OCI-LY7 (cell line): Measurements from ENCODE around the gene SRGAP2. TPM values are rescaled to one million over a fixed set of nuclear protein-coding genes. Genes with fewer than 3 reads are reported as not detected.
"Not testable (repeated sequence)": the region's sequence is repeated elsewhere in the genome, so short reads cannot be mapped to it uniquely, and the experiment has no call there.

Experiments used
- BruUV-seq: library from RNA; stranded (reverse); fragments of 400-500 nt; replicated peaks from 2 replicates; lab custom pipeline; 2021; lab: Mats Ljungman, UMichigan
- CTCF ChIA-PET: fragments of 300-600 bp; sonication (Branson Sonifier 250); formaldehyde crosslinking; loops from one replicate; lab custom pipeline; 2022; ENCODE audit warnings: antibody characterized with exemption; ENCODE audit not compliant: unreplicated experiment; lab: Charles Lee
- POLR2A ChIA-PET: fragments of 300-600 bp; sonication (Branson Sonifier 250); formaldehyde crosslinking; loops from one replicate; lab custom pipeline; 2022; ENCODE audit warnings: antibody characterized with exemption; lab: Charles Lee
- DNase-seq: peaks from one replicate; pipeline ENCODE4 v3.0.0-alpha.2; 2015; ENCODE audit warnings: low spot score
- H2AFZ ChIP-seq: fragments of 200-600 bp; sonication (generic), shearing (Covaris generic); 2 replicates; pipeline ENCODE4 v1.6.1; 2014; ENCODE audit warnings: mild to moderate bottlenecking, antibody characterized with exemption, low read length, moderate library complexity
- H3K27ac ChIP-seq: fragments of 200-600 bp; sonication (generic); 2 replicates; pipeline ENCODE4 v1.5.1; 2014; ENCODE audit warnings: mixed run types, low read depth, mild to moderate bottlenecking, moderate library complexity, low read length, inconsistent platforms; ENCODE audit not compliant: poor library complexity, severe bottlenecking
- H3K36me3 ChIP-seq: fragments of 200-600 bp; sonication (generic); 2 replicates; pipeline ENCODE4 v1.6.1; 2014; ENCODE audit warnings: mild to moderate bottlenecking, antibody characterized with exemption, low read length, moderate library complexity, mixed read lengths; ENCODE audit not compliant: insufficient read depth
- H3K4me1 ChIP-seq: fragments of 200-600 bp; sonication (generic); 2 replicates; pipeline ENCODE4 v1.5.1; 2014; ENCODE audit warnings: mild to moderate bottlenecking, low read length; ENCODE audit not compliant: insufficient read depth, poor library complexity, severe bottlenecking
- H3K4me2 ChIP-seq: fragments of 200-600 bp; sonication (generic); 2 replicates; pipeline ENCODE4 v1.6.1; 2014; ENCODE audit warnings: mild to moderate bottlenecking, low read length
- H3K4me3 ChIP-seq: fragments of 200-600 bp; sonication (generic); 2 replicates; pipeline ENCODE4 v1.5.1; 2014; ENCODE audit warnings: mild to moderate bottlenecking, low read depth, low read length; ENCODE audit not compliant: poor library complexity, severe bottlenecking
- H3K79me2 ChIP-seq: fragments of 200-600 bp; sonication (generic); 2 replicates; pipeline ENCODE4 v1.6.1; 2016; ENCODE audit warnings: low read depth, mild to moderate bottlenecking, low read length, moderate library complexity, mixed read lengths; ENCODE audit not compliant: insufficient read depth
- H3K9me2 ChIP-seq: fragments of 200-600 bp; sonication (generic); 2 replicates; pipeline ENCODE4 v1.6.1; 2016; ENCODE audit warnings: mild to moderate bottlenecking, low read length, mixed read lengths; ENCODE audit not compliant: insufficient read depth
- H3K9me3 ChIP-seq: fragments of 200-600 bp; sonication (generic); 2 replicates; pipeline ENCODE4 v1.6.1; 2014; ENCODE audit warnings: mild to moderate bottlenecking, mixed run types, low read length, mixed read lengths
- H4K20me1 ChIP-seq: fragments of 200-600 bp; sonication (generic); 2 replicates; pipeline ENCODE4 v1.6.1; 2014; ENCODE audit warnings: mild to moderate bottlenecking, antibody characterized with exemption, low read length, moderate library complexity, mixed read lengths; ENCODE audit not compliant: insufficient read depth
- intact Hi-C: fragments of 100-400 bp; cut with micrococcal nuclease; formaldehyde crosslinking; loops from one replicate; pipeline ENCODE4 v1.10.0; 2022; ENCODE audit not compliant: unreplicated experiment
- total RNA-seq, 2 experiments: library from RNA; depleted of rRNA in 1 of 2; stranded (reverse); fragments of >200 nt in 1 of 2; shearing (Covaris generic) in 1 of 2; gene quantifications; 2 replicates each; pipeline ENCODE4 v1.2.3, GENCODE V29; 2014 to 2022

SRGAP2 gene
- total RNA-seq, 2 experiments from 2014 or later, result 58.3 to 82.5 TPM

DNA sequence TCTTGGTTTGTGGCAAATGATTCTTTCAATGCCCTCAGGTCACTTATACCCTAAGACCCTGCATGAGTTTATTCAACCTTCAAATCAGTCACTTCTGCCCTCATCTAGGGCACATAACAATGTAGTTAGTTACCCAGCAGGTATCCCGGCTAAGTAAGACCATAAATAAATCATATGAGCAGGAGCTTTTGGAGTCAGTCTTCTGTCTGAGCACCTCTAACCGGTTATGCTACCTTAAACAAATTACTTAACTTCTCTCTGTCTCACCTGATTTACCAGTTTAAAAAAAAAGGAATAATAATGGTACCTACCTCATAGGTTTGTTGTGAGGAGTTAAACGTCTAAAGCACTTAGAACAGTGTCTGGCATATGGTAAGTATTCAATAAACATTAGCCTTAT is 17.6 kb upstream of the SRGAP2 start:
- H3K4me2 ChIP-seq, intact Hi-C loops, DNase-seq, H3K36me3 ChIP-seq, H3K9me3 ChIP-seq, H3K4me1 ChIP-seq, BruUV-seq, H4K20me1 ChIP-seq, H3K79me2 ChIP-seq, H2AFZ ChIP-seq, H3K9me2 ChIP-seq, POLR2A ChIA-PET, CTCF ChIA-PET, H3K27ac ChIP-seq, H3K4me3 ChIP-seq: not testable (repeated sequence)

DNA sequence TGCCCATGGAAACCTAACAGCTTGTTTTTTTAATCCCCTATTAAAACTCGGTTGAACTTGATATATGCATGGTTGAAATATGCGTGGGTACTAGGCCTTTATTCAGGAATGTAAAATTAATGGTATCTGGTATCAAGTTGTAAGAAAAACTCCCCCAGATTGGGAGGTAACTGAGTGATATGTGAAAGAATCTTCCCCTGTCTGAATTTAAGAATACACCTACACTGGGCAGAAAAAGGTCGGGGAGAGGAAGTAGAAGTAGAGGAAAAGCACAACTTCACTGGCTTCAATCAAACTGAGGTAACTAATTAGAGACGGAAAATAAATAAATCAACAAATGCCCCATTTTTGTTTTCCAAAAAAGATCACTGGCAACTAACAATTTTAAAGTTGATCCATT is 16.5 kb upstream of the SRGAP2 start:
- H3K79me2 ChIP-seq, H3K9me2 ChIP-seq, H3K9me3 ChIP-seq, H4K20me1 ChIP-seq, H3K4me3 ChIP-seq, H3K27ac ChIP-seq, CTCF ChIA-PET, H3K4me1 ChIP-seq, POLR2A ChIA-PET, DNase-seq, H3K36me3 ChIP-seq, H3K4me2 ChIP-seq, intact Hi-C loops, H2AFZ ChIP-seq: not testable (repeated sequence)
- TSS peak; percentile 78 for BruUV-seq

DNA sequence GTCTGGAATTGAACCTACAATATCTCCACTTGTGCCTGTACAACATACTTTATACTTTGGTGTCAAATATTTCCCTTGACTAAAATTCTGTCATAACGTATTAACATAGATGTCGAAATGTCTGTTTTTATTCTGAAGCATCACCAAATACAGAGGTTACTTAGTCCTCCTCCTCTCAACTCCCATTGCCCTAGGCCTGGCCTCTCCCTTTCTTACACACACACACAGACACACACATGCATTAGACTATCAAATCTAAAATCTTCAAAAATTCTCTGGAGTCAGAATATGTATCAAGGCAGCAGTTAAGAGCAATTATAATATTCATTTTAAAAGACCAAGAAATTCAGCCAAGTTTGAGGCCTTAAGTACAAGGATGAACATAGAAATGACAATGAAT is 8.2 kb upstream of the SRGAP2 start:
- H3K9me2 ChIP-seq, CTCF ChIA-PET, H3K9me3 ChIP-seq, H3K4me2 ChIP-seq, H3K4me1 ChIP-seq, H2AFZ ChIP-seq, DNase-seq, H3K4me3 ChIP-seq, H4K20me1 ChIP-seq, H3K27ac ChIP-seq, H3K36me3 ChIP-seq, intact Hi-C loops, H3K79me2 ChIP-seq, POLR2A ChIA-PET: not testable (repeated sequence)
- BruUV-seq, result TSS peak; percentile 57

DNA sequence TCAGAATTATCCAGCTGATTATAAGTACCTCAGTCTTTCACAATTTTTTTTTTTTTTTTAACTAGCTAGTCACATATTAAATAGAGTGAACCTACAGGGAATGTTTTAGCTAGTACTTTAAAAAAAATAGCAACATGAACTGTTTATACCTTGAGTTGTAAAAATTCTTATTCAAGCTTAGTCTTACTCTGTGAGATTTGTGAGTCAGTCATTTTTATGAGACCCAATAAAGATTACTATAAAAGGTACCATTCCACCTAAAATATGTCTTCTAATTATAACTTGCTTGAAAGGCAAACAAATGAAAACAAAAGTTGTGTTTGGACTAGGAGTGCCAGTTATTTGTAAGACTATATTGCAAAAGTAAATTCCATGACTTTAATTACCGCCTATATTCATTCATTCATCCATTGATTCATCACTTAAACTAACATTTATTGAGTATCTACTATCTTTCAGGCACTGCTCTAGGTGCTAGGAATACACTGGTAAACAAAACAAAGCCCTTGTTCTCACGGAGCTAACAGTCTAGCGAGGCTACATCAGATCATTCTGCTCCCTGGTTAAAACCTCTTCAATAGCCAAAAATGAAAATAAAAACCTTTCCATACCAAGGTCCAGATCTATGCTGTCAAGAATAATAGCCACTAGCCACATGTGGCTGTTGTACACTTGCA is 6.5 kb upstream of the SRGAP2 start:
- H3K4me3 ChIP-seq, POLR2A ChIA-PET, H3K4me2 ChIP-seq, BruUV-seq, H3K79me2 ChIP-seq, H3K9me2 ChIP-seq, H3K4me1 ChIP-seq, H3K9me3 ChIP-seq, DNase-seq, H3K36me3 ChIP-seq, CTCF ChIA-PET, intact Hi-C loops, H2AFZ ChIP-seq, H4K20me1 ChIP-seq, H3K27ac ChIP-seq: not testable (repeated sequence)

DNA sequence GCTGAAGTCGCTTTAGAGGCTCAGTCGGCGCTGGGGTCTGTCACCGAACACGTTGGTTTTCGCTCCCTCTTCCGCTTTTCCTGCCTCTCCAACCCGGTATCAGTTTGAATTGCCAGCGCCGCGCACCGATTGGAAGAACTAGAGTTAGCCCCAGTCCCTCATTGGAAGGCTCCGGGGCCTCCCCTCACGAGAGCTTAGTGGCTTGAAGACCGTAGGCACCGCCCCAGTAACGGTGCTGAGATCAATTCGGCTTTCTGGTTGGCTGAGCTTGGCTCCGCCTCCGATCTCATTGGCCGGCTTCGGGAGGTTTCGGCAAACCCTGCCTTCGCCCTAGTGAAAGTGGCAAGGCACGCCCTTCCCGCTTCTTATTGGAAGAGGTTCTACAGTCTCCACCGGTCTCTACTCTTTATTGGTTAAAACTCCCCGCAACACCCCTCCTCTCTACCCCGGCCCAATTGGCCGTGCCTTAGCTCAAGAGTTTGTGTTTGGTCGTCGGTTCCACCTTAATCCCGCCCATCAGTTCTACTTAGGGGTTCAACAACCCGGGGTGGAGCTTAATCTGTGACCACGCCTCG is 465 bp upstream of the SRGAP2 start, which contains the start of gene FAM72A:
FAM72A (minus strand) TSS at position 51 of the 575 bp plus-strand sequence. CDS start 814 bp downstream, outside the sequence.
- peak; percentile 99 for DNase-seq
- Histone ChIP-seq H3K4me3 (peak within 1 kb of the TSS; percentile 71), H3K4me2 (peak within 1 kb of the TSS; percentile 32; the same call in 1 of the 2 replicates)
- H3K4me1 ChIP-seq, H3K9me3 ChIP-seq, H4K20me1 ChIP-seq, intact Hi-C loops, POLR2A ChIA-PET, CTCF ChIA-PET, H3K36me3 ChIP-seq, BruUV-seq, H3K79me2 ChIP-seq, H2AFZ ChIP-seq, H3K27ac ChIP-seq, H3K9me2 ChIP-seq: not testable (repeated sequence)

DNA sequence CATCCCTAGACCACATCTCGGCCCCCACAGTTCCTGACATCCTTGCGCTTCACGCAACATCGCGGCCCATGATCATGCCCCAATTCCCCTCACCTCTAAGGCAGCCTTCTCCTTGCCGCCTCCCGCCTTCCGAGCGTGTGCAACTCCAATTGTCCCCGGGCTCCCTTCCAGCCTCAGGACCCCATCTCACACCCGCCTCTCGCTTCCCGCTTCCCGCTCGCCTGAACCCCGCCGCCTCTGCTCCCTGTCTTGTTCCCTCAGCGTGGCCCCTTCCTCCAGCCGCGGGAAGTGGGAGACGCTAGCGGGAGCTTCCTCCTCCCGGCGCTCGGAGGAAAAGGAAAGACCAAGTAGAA is 794 bp downstream of the SRGAP2 start:
- H4K20me1 ChIP-seq, H3K27ac ChIP-seq, H3K9me2 ChIP-seq, POLR2A ChIA-PET, intact Hi-C loops, DNase-seq, H3K4me2 ChIP-seq, BruUV-seq, H2AFZ ChIP-seq, H3K79me2 ChIP-seq, CTCF ChIA-PET, H3K36me3 ChIP-seq, H3K9me3 ChIP-seq, H3K4me1 ChIP-seq: not testable (repeated sequence)
- peak overlapping the region; percentile 62 for H3K4me3 ChIP-seq
